Endothelial cell of umbilical vein (primary cell): ENCODE data around the gene SPSB3. TPM values are rescaled to one million over a fixed set of nuclear protein-coding genes. Genes with fewer than 3 reads are reported as not detected.

Source experiments
- BruUV-seq: library from RNA; stranded (reverse); fragments of 400-500 nt; replicated peaks from 2 replicates; lab custom pipeline; 2021; lab: Mats Ljungman, UMichigan
- CTCF ChIA-PET: fragments of 300-600, 350-600 bp; sonication (Branson Sonifier 250); formaldehyde crosslinking; loops from one replicate; lab custom pipeline; 2021; ENCODE audit warnings: antibody characterized with exemption, inconsistent platforms; lab: Charles Lee
- POLR2A ChIA-PET: fragments of 300-600, 350-600 bp; sonication (Branson Sonifier 250); formaldehyde crosslinking; loops from one replicate; lab custom pipeline; 2021; ENCODE audit warnings: antibody characterized with exemption, inconsistent platforms; lab: Charles Lee
- DNase-seq: peaks from one replicate; pipeline ENCODE4 v3.0.0-alpha.2; 2011; ENCODE audit warnings: low read depth, low spot score
- FAIRE-seq: peaks from 2 replicates; lab custom pipeline; 2011; peaks lifted over from hg19 to GRCh38; lab: Jason Lieb, UNC
- H2AFZ ChIP-seq: 2 replicates; pipeline ENCODE4 v1.6.0; 2012; ENCODE audit warnings: low read depth, low read length, control low read depth, inconsistent platforms
- H3K27ac ChIP-seq: 2 replicates; pipeline ENCODE4 v1.5.1; 2011; ENCODE audit warnings: low read depth, mild to moderate bottlenecking, control low read depth, low read length, moderate library complexity; ENCODE audit not compliant: insufficient read depth
- H3K27me3 ChIP-seq, 2 experiments: 2 replicates each; pipeline versions ENCODE4 v1.6.0 to v1.6.1; 2011; ENCODE audit warnings: low read length in 2 of 2, mixed read lengths in 1 of 2; ENCODE audit not compliant: control insufficient read depth in 2 of 2, insufficient read depth in 2 of 2
- H3K36me3 ChIP-seq, 2 experiments: 2 replicates in 1 of 2; 3 replicates in 1 of 2; pipeline ENCODE4 v1.5.1; 2011; ENCODE audit warnings: low read length in 2 of 2, mild to moderate bottlenecking in 1 of 2, moderate library complexity in 1 of 2; ENCODE audit not compliant: control insufficient read depth in 2 of 2, insufficient read depth in 2 of 2; ENCODE audit errors: extremely low read depth in 1 of 2
- H3K4me1 ChIP-seq: 3 replicates; pipeline ENCODE4 v1.5.1; 2011; ENCODE audit warnings: mild to moderate bottlenecking, low read length; ENCODE audit not compliant: control insufficient read depth, insufficient read depth; ENCODE audit errors: extremely low read depth
- H3K4me2 ChIP-seq: 2 replicates; pipeline ENCODE4 v1.6.1; 2011; ENCODE audit warnings: low read length, control low read depth, mixed read lengths; ENCODE audit not compliant: insufficient read depth
- H3K4me3 ChIP-seq, 3 experiments: fragments of 200-600 bp in 1 of 3; sonication (generic), shearing (Covaris generic) in 1 of 3; replicated peaks in 1 of 3; 2 replicates each; pipeline ENCODE4 v1.5.1; 2011 to 2016; ENCODE audit warnings: control low read depth in 3 of 3, low read length in 3 of 3, mild to moderate bottlenecking in 2 of 3, inconsistent platforms in 1 of 3, low read depth in 1 of 3, moderate library complexity in 1 of 3; ENCODE audit not compliant: insufficient read depth in 1 of 3
- H3K79me2 ChIP-seq: 2 replicates; pipeline ENCODE4 v1.6.0; 2012; ENCODE audit warnings: low read length, inconsistent platforms; ENCODE audit not compliant: control insufficient read depth, insufficient read depth
- H3K9ac ChIP-seq: replicated peaks from 2 replicates; pipeline ENCODE3; 2011; ENCODE audit warnings: low read length, control low read depth; ENCODE audit not compliant: insufficient read depth; ENCODE audit errors: extremely low read depth
- H3K9me1 ChIP-seq: replicated peaks from 3 replicates; pipeline ENCODE4 v1.6.0; 2011; ENCODE audit warnings: mild to moderate bottlenecking, low read length; ENCODE audit not compliant: control insufficient read depth, insufficient read depth; ENCODE audit errors: extremely low read depth
- H3K9me3 ChIP-seq: replicated peaks from 2 replicates; pipeline ENCODE4 v1.5.1; 2012; ENCODE audit warnings: low read length, inconsistent platforms; ENCODE audit not compliant: control insufficient read depth, insufficient read depth
- H4K20me1 ChIP-seq: replicated peaks from 2 replicates; pipeline ENCODE3; 2011; ENCODE audit warnings: mild to moderate bottlenecking, low read length; ENCODE audit not compliant: control insufficient read depth, insufficient read depth; ENCODE audit errors: extremely low read depth
- CTCF ChIP-seq, 2 donors: IDR thresholded peaks; 1 replicate in 1 of 2; 2 replicates in 1 of 2; pipeline ENCODE4 v1.5.1; 2011; ENCODE audit warnings: low read length in 2 of 2, mild to moderate bottlenecking in 2 of 2, moderate library complexity in 2 of 2, control low read depth in 1 of 2, inconsistent platforms in 1 of 2, low read depth in 1 of 2; ENCODE audit not compliant: insufficient read depth in 1 of 2; ENCODE audit errors: extremely low read depth in 1 of 2
- EZH2 ChIP-seq: IDR thresholded peaks from 2 replicates; pipeline ENCODE4 v1.6.1; 2012; ENCODE audit warnings: borderline replicate concordance, low read depth, mild to moderate bottlenecking, moderate library complexity, low read length, inconsistent platforms; ENCODE audit not compliant: severe bottlenecking
- FOS ChIP-seq: IDR thresholded peaks from 2 replicates; pipeline ENCODE4 v1.6.1; 2011; ENCODE audit warnings: mild to moderate bottlenecking, low read length, moderate library complexity, borderline replicate concordance; ENCODE audit not compliant: insufficient read depth
- GATA2 ChIP-seq: IDR thresholded peaks from 2 replicates; pipeline ENCODE4 v1.7.0; 2011; ENCODE audit warnings: low read depth, mild to moderate bottlenecking, moderate library complexity, mixed read lengths, low read length; ENCODE audit not compliant: insufficient read length, insufficient read depth
- JUN ChIP-seq: IDR thresholded peaks from 2 replicates; pipeline ENCODE4 v1.6.1; 2011; ENCODE audit warnings: borderline replicate concordance, low read depth; ENCODE audit not compliant: insufficient read length, insufficient read depth
- MAX ChIP-seq: IDR thresholded peaks from 2 replicates; pipeline ENCODE4 v1.6.1; 2011; ENCODE audit not compliant: insufficient read depth, insufficient read length
- MYC ChIP-seq: IDR thresholded peaks from one replicate; pipeline ENCODE4 v1.6.1; 2011; ENCODE audit warnings: mild to moderate bottlenecking, low read depth, low read length
- POLR2A ChIP-seq: IDR thresholded peaks from 2 replicates; pipeline ENCODE4 v1.6.1; 2012; ENCODE audit warnings: low read depth, mild to moderate bottlenecking, control low read depth, low read length
- POLR2AphosphoS5 ChIP-seq: IDR thresholded peaks from 2 replicates; pipeline ENCODE4 v1.6.1; 2012; ENCODE audit warnings: low read depth, mild to moderate bottlenecking, control low read depth, low read length, moderate library complexity; ENCODE audit not compliant: insufficient read depth
- dilution Hi-C: fragments of 300-500 bp; cut with MboI; formaldehyde crosslinking; loops from one replicate; pipeline ENCODE4 v1.15.0; 2019; ENCODE audit warnings: low sequenced_read_pairs; ENCODE audit not compliant: extremely low pct_ligation_motif_present
- intact Hi-C: fragments of 100-400 bp; cut with micrococcal nuclease; formaldehyde crosslinking; loops from one replicate; pipeline ENCODE4 v1.10.0; 2022
- polyA plus RNA-seq, 4 experiments: library from polyadenylated mRNA; depleted of rRNA in 3 of 4; stranded (reverse) in 3 of 4; unstranded in 1 of 4; fragments of >200 nt; gene quantifications; 2 replicates each; pipeline versions ENCODE4 v1.2.1 to v1.2.3, GENCODE V29; 2011 to 2012; ENCODE audit warnings: missing spikeins in 1 of 4
- total RNA-seq: library from RNA; stranded (reverse); gene quantifications from 2 replicates; pipeline ENCODE4 v1.2.3, GENCODE V29; 2021

Gene SPSB3
- total and polyA plus RNA-seq, 2 donors (not counting 3 experiments of a cell fraction or from before 2014, with no cell fraction given), result 39.0 to 86.2 TPM

DNA sequence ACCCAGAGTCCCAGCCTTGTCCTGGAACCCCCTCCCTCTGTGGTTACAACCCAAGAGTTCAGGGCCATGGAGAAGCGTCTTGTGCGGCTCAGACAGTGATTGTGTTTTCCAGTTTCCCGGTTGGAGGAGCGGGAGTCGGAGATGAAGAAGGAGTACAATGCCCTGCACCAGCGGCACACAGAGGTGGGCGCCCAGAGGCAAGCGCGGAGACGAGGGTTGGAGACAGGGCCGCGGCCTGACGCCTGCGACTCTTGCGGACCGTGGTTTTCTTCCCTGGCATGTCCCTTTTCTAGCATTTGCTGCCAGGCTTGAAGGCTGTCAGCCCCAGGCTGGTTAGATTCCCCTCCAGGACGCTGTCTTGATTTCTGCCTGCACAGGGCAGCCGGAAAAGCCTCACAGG, 53.3 kb downstream of the SPSB3 start:
- no peaks in the 10 kb centered on the region for H3K27me3 ChIP-seq
- POLR2A ChIA-PET, result no interaction called here

More for the DNA sequence above, 53.3 kb downstream of the SPSB3 start:
- H3K9me1 ChIP-seq, result no peaks in the 10 kb centered on the region
- no peak overlapping the region for H3K4me2 ChIP-seq
- peaks cover 12% of the 10 kb centered on the region for H3K79me2 ChIP-seq
- FAIRE-seq (no peak), DNase-seq (no peak)
- dilution Hi-C loops (no loop called here), intact Hi-C loops (no loop called here)
- no peak overlapping the region for H2AFZ ChIP-seq
- TF ChIP-seq POLR2AphosphoS5, result no peak
- no peak for TF ChIP-seq POLR2A
- no peak for TF ChIP-seq MAX
- TF ChIP-seq EZH2, result no peak
- no peak for TF ChIP-seq JUN
- TF ChIP-seq GATA2, result no peak
- TF ChIP-seq CTCF (IDR thresholded peaks at IDR 0.05; ENCODE audit: extremely low read depth in 1 of 2, insufficient read depth in 1 of 2, low read depth in 1 of 2, low read length in 2 of 2), result no peak
- no peak for TF ChIP-seq MYC
- TF ChIP-seq FOS, result no peak
- CTCF ChIA-PET, result interaction anchor here (1.1 kb wide), 2 partner anchors 23 to 36 kb away, joined by 3 read pairs; partner anchors contain the start of gene MAPK8IP3
- no TSS peak for BruUV-seq
- H3K36me3 ChIP-seq, result peaks cover 4 to 50% of the 10 kb centered on the region in 2 experiments
- no peaks in the 10 kb centered on the region for H4K20me1 ChIP-seq
- H3K9ac ChIP-seq, result no peak overlapping the region
- no peak overlapping the region for H3K27ac ChIP-seq
- H3K9me3 ChIP-seq, result no peaks in the 10 kb centered on the region
- H3K4me1 ChIP-seq, result no peaks in the 10 kb centered on the region
- no peak overlapping the region for H3K4me3 ChIP-seq
